ENCODE measurements around the gene SPAG16.

GRCh38 chr2:213669657-213670056, 385.4 kb downstream of the SPAG16 start:
- TF ChIP-seq CTCF (IDR thresholded peaks at IDR 0.05) (no peak), POLR2A (IDR thresholded peaks at IDR 0.05) (no peak)

Measured in breast epithelium (tissue), 3 donors.